K562 (cell line): ENCODE data around the gene HOXB1. TPM values are rescaled to one million over a fixed set of nuclear protein-coding genes. Genes with fewer than 3 reads are reported as not detected.

ENCODE experiments used
- HMGN3 ChIP-seq: IDR thresholded peaks from 2 replicates; pipeline ENCODE4 v1.6.1; 2011; ENCODE audit warnings: borderline replicate concordance, low read depth, mild to moderate bottlenecking, mixed read lengths, low read length; ENCODE audit not compliant: insufficient read length; ENCODE audit errors: extremely low read depth
- NRF1 ChIP-seq, 2 experiments: fragments of 450-650 bp; IDR thresholded peaks in 1 of 2; conservative IDR thresholded peaks in 1 of 2; 2 replicates each; pipeline ENCODE4 v1.6.1; 2014; ENCODE audit warnings: mild to moderate bottlenecking in 2 of 2
- POLR2B ChIP-seq: fragments of 450-650 bp; IDR thresholded peaks from 2 replicates; pipeline ENCODE4 v1.6.1; 2018; ENCODE audit warnings: low read depth; ENCODE audit not compliant: partially characterized antibody
- RAD51 ChIP-seq: fragments of 450-650 bp; IDR thresholded peaks from 2 replicates; pipeline ENCODE4 v1.7.1; 2016; ENCODE audit warnings: low read depth, mild to moderate bottlenecking, borderline replicate concordance
- TEAD1 ChIP-seq, 2 experiments: fragments of 450-650 bp in 1 of 2; sonication (generic) in 1 of 2; formaldehyde crosslinking; IDR thresholded peaks; 2 replicates each; pipeline versions ENCODE4 v1.4.0 to v1.8.0; 2020 to 2022; ENCODE audit warnings: mild to moderate bottlenecking in 2 of 2, missing genetic modification reagents in 1 of 2
- U2AF1 ChIP-seq: fragments of 200-400 bp; formaldehyde crosslinking; optimal IDR thresholded peaks from 2 replicates; pipeline ENCODE3; 2017; ENCODE audit warnings: mild to moderate bottlenecking, low read depth, low read length, moderate library complexity
- ZNF124 ChIP-seq: sonication (generic); formaldehyde crosslinking; IDR thresholded peaks from 2 replicates; pipeline ENCODE4 v1.8.1; 2022; ENCODE audit warnings: missing genetic modification reagents
- ZNF175 ChIP-seq: fragments of 200-800 bp; sonication (Bioruptor generic); IDR thresholded peaks from 2 replicates; pipeline ENCODE4 v1.6.1; 2016; ENCODE audit warnings: low read depth, mild to moderate bottlenecking, missing genetic modification characterization, missing compliant biosample characterization
- polyA plus RNA-seq, 8 experiments: library from polyadenylated mRNA; depleted of rRNA in 4 of 8; stranded (reverse) in 5 of 8; unstranded in 3 of 8; fragments of >200 nt; fragmentation: Nextera tagmentation in 2 of 8; fragmentation: Illumina TruSeq in 1 of 8; extraction: Ambion mirVana in 2 of 8; extraction: Trizol in 1 of 8; gene quantifications; 2 replicates each; pipeline versions ENCODE4 v1.2.1 to v1.2.3, GENCODE V29; 2011 to 2014; ENCODE audit warnings: inconsistent platforms in 1 of 8, missing spikeins in 1 of 8
- total RNA-seq, 7 experiments: library from RNA; depleted of rRNA in 6 of 7; stranded (reverse); fragments of >200 nt in 6 of 7; fragmentation: Illumina TruSeq in 2 of 7; extraction: Trizol in 2 of 7; gene quantifications; 2 replicates each; pipeline versions ENCODE4 v1.2.1 to v1.2.3, GENCODE V29; 2011 to 2021; ENCODE audit warnings: low replicate concordance in 1 of 7
- TF ChIP-seq, protein P1 (sequence below): fragments of 250-450 bp; sonication (Bioruptor Pico); IDR thresholded peaks from 2 replicates; pipeline ENCODE4 v1.5.0; 2020; ENCODE audit warnings: mild to moderate bottlenecking
- TF ChIP-seq, protein P2 (sequence below): IDR thresholded peaks from 2 replicates; pipeline ENCODE4 v1.6.1; 2012; ENCODE audit warnings: low read depth, low read length, improper control_type of control experiment, borderline replicate concordance
- TF ChIP-seq, protein P3 (sequence below): fragments of 200-600 bp; sonication (generic); IDR thresholded peaks from one replicate; pipeline ENCODE4 v1.6.1; 2012; ENCODE audit warnings: mild to moderate bottlenecking, low read depth, low read length, inconsistent platforms

HOXB1 gene
- total and polyA plus RNA-seq, 9 of the 15 experiments (the other 6 are each of a cell fraction or from before 2014, with no cell fraction given) = 0.04 TPM; not detected in 8

DNA sequence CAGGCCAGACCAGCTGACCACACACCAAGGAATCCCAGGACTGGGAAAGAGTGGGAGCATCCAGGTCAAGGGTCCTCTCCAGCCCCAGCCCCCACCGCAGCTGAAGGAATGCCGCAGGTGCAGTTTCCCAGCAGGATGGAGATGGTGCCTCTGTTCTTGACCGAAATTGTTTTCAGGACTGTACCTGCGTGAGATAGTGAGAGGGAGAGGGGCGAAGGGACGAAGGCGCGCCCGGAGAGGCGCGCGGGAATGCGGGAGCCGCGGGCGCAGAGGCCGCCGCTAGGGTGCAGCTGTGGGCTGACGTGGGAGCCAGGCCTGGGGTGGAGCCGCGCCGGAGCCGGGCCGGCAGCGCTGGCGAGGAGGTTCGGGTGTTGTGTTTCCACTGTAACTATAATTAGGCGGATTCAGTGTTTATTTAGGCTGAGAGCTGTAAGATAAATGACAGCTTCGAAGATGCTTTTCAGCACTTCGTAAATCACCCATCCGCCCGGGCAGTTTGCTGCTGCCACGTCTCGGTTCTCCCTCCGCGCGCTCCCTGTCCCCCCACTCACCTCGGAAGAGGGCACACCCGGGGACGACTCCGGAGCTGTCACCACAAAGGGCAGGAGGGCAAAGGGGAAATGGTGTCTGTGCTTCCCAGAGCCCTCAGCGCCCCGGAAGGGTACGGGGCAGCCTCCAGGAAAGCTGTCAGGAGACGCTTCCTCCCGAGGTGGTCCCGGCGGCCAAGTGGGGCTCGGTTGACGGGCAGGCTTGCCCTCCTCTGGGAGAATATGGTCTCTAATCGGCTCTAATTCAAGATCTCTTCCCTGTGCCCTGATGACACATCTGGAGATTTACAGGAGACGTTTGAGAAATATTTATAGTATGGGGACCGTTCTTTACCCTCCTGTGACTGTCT is 38.2 kb downstream of the HOXB1 start (continued):
- TF ChIP-seq, protein P1, sequence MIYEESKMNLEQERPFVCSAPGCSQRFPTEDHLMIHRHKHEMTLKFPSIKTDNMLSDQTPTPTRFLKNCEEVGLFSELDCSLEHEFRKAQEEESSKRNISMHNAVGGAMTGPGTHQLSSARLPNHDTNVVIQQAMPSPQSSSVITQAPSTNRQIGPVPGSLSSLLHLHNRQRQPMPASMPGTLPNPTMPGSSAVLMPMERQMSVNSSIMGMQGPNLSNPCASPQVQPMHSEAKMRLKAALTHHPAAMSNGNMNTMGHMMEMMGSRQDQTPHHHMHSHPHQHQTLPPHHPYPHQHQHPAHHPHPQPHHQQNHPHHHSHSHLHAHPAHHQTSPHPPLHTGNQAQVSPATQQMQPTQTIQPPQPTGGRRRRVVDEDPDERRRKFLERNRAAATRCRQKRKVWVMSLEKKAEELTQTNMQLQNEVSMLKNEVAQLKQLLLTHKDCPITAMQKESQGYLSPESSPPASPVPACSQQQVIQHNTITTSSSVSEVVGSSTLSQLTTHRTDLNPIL = no peak
- peak; percentile 70; the same call in 1 of the 2 replicates for TF ChIP-seq ZNF175 (CRISPR knock-in tag)
- no peak for TF ChIP-seq ZNF124 (CRISPR knock-in tag)
- TF ChIP-seq, protein P2, sequence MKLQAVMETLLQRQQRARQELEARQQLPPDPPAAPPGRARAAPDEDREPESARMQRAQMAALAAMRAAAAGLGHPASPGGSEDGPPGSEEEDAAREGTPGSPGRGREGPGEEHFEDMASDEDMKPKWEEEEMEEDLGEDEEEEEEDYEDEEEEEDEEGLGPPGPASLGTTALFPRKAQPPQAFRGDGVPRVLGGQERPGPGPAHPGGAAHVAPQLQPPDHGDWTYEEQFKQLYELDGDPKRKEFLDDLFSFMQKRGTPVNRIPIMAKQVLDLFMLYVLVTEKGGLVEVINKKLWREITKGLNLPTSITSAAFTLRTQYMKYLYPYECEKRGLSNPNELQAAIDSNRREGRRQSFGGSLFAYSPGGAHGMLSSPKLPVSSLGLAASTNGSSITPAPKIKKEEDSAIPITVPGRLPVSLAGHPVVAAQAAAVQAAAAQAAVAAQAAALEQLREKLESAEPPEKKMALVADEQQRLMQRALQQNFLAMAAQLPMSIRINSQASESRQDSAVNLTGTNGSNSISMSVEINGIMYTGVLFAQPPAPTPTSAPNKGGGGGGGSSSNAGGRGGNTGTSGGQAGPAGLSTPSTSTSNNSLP = peak; percentile 20; the same call in 1 of the 2 replicates
- TF ChIP-seq, protein P3, sequence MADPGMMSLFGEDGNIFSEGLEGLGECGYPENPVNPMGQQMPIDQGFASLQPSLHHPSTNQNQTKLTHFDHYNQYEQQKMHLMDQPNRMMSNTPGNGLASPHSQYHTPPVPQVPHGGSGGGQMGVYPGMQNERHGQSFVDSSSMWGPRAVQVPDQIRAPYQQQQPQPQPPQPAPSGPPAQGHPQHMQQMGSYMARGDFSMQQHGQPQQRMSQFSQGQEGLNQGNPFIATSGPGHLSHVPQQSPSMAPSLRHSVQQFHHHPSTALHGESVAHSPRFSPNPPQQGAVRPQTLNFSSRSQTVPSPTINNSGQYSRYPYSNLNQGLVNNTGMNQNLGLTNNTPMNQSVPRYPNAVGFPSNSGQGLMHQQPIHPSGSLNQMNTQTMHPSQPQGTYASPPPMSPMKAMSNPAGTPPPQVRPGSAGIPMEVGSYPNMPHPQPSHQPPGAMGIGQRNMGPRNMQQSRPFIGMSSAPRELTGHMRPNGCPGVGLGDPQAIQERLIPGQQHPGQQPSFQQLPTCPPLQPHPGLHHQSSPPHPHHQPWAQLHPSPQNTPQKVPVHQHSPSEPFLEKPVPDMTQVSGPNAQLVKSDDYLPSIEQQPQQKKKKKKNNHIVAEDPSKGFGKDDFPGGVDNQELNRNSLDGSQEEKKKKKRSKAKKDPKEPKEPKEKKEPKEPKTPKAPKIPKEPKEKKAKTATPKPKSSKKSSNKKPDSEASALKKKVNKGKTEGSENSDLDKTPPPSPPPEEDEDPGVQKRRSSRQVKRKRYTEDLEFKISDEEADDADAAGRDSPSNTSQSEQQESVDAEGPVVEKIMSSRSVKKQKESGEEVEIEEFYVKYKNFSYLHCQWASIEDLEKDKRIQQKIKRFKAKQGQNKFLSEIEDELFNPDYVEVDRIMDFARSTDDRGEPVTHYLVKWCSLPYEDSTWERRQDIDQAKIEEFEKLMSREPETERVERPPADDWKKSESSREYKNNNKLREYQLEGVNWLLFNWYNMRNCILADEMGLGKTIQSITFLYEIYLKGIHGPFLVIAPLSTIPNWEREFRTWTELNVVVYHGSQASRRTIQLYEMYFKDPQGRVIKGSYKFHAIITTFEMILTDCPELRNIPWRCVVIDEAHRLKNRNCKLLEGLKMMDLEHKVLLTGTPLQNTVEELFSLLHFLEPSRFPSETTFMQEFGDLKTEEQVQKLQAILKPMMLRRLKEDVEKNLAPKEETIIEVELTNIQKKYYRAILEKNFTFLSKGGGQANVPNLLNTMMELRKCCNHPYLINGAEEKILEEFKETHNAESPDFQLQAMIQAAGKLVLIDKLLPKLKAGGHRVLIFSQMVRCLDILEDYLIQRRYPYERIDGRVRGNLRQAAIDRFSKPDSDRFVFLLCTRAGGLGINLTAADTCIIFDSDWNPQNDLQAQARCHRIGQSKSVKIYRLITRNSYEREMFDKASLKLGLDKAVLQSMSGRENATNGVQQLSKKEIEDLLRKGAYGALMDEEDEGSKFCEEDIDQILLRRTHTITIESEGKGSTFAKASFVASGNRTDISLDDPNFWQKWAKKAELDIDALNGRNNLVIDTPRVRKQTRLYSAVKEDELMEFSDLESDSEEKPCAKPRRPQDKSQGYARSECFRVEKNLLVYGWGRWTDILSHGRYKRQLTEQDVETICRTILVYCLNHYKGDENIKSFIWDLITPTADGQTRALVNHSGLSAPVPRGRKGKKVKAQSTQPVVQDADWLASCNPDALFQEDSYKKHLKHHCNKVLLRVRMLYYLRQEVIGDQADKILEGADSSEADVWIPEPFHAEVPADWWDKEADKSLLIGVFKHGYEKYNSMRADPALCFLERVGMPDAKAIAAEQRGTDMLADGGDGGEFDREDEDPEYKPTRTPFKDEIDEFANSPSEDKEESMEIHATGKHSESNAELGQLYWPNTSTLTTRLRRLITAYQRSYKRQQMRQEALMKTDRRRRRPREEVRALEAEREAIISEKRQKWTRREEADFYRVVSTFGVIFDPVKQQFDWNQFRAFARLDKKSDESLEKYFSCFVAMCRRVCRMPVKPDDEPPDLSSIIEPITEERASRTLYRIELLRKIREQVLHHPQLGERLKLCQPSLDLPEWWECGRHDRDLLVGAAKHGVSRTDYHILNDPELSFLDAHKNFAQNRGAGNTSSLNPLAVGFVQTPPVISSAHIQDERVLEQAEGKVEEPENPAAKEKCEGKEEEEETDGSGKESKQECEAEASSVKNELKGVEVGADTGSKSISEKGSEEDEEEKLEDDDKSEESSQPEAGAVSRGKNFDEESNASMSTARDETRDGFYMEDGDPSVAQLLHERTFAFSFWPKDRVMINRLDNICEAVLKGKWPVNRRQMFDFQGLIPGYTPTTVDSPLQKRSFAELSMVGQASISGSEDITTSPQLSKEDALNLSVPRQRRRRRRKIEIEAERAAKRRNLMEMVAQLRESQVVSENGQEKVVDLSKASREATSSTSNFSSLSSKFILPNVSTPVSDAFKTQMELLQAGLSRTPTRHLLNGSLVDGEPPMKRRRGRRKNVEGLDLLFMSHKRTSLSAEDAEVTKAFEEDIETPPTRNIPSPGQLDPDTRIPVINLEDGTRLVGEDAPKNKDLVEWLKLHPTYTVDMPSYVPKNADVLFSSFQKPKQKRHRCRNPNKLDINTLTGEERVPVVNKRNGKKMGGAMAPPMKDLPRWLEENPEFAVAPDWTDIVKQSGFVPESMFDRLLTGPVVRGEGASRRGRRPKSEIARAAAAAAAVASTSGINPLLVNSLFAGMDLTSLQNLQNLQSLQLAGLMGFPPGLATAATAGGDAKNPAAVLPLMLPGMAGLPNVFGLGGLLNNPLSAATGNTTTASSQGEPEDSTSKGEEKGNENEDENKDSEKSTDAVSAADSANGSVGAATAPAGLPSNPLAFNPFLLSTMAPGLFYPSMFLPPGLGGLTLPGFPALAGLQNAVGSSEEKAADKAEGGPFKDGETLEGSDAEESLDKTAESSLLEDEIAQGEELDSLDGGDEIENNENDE = no peak
- TF ChIP-seq NRF1 (conservative IDR thresholded peaks at IDR 0.05 in 1 of 2, IDR thresholded peaks at IDR 0.05 in 1 of 2) = peak; percentile 59 to 65; a peak in 3 of 4 replicates
- peak; percentile 98 for TF ChIP-seq HMGN3
- TF ChIP-seq TEAD1 (CRISPR knock-in tag; IDR thresholded peaks at IDR 0.05) = peak in 1 of 2 experiments; percentile 96; a peak in 2 of 4 replicates
- no peak for TF ChIP-seq POLR2B
- TF ChIP-seq RAD51 = no peak
- TF ChIP-seq U2AF1 = no peak
